Amniotic epithelial cell (primary cell): ENCODE results near the gene KIF21B.

Experiments used
- DNase-seq: peaks from one replicate; pipeline ENCODE4 v3.0.0-alpha.2; 2010; ENCODE audit warnings: low read depth

Gene KIF21B

GRCh38 chr1:201042779-201043461, 19.4 kb upstream of the KIF21B start:
- peak; percentile 67 for DNase-seq

DNA sequence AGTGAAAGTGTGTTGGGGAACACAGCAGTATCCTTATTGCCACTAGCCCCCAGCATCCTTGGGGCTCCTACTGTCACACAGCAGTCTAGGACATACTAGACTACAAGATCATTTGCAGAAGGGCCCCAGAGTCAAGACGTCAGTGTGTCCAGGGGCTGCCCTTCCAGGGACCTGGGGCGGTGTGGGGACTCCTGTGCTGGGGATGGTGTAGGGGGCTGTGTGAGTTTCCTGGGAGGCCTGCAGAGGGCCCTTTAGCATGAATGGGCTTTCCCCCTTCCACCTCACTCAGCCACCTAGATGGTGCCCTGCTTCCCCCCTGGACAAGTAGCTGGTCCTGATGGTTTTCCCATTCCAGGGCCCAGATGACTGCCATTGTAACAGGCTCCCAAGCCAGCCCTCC, 17.5 kb upstream of the KIF21B start:
- no peak for DNase-seq

DNA sequence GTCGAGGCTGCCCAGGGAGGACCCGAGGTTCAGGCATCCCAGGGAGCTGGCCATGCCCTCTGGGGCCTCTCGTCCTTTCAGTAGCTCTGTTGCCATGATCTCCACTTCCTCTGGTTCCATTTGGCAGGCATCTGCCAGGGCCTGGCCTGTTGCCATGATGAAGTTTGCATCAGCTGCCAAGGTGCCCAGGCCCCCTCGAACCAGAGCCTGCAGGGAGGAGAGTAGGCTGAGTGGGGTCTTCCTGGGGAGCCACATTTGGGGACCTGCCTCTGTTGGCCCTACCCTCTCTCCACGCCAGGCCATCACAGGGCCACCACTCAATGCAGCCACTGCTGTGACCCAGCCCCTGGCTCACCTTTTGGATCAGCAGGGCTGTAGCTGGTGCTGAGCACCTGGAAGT, 16.4 kb upstream of the KIF21B start:
- no peak for DNase-seq

GRCh38 chr1:201039418-201039817, 15.9 kb upstream of the KIF21B start:
- no peak for DNase-seq

DNA sequence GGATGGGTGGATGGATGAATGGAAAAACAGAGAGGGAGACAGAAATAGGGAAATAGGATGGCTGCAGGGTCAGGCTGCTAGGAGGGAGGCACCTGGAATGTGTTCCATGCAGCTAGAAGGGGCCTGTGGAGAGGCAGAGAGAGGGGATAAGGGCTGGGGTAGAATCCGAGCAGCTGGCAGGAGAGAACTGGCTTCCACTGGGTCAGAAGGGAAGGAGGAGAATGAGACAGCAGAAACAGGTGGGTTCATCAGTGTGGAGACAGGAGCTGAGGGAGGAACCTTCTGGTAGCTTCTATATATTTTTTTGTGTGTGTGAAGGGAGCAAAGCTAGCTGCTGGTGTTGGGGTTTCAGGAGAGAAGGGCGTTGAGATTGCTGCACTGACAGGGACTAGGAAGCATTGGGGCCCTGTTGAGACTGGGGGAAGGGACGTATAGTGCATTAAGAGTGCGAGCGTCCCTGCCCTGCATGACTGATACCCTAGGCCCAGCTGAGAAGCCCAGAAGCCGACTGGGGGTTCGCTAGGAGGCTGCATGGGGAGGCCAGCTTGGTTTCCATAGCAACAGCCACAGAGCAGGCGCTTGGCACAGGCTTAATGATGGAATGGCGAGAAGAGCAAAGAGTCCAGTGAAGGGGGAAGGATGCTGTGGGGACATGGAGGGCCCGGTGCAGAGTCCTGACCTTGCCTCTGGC, 14.8 kb upstream of the KIF21B start:
- DNase-seq, result no peak

DNA sequence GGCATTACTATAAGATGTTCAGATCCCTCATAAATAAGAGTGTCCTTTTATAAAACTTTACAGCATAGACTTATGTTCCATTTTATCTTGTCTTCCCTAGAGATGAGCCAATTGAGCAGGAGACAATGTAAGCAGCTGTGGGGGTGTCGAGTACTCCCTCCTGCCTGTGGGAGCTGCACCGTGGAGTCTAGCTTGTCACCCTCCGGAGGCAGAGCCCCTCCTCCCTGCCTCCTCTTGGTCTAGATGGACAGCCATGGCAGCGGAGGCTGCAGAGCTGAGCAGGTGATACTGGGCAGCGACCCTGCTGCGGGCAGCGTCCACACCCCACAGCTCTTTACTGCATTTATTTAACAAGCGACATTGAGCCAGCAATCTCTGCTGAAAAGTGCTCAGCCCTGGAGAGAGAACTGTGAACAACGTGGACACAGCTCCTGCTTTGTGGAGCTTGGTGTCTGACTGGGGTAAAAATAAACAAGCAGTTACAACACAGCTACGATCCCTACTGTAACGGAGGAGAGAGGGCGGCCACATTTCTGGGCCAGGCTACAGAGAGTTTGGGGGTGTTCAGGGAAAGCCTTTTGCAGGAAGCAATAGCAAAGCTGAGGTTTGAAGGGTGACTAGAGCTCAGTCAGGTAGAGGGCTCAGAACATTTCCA, 12.8 kb upstream of the KIF21B start:
- no peak for DNase-seq

DNA sequence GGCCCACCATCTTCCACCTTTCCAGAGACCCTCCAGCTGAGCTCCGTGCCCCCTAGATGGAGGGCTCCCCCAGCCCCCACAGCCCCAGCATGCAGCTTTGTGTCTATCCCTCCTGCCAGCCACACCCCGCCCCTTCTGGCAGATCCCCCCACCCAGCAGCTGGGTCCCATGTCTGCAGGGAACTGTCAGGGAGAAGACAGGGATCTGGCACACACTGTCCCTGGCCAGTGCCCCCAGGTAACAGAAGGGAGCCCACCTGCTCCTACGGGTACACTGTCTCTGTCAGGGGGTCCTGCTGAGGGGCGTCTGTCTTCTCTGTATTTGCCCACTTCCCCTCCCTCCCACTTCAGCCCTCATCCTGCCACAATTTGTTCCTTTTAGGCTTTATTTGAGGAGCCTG, 11.2 kb upstream of the KIF21B start:
- DNase-seq, result no peak

GRCh38 chr1:201032408-201032807, 8.9 kb upstream of the KIF21B start:
- no peak for DNase-seq

- DNase-seq, result no peak
Observed at GRCh38 chr1:201028461-201028889, 5.0 kb upstream of the KIF21B start.

DNA sequence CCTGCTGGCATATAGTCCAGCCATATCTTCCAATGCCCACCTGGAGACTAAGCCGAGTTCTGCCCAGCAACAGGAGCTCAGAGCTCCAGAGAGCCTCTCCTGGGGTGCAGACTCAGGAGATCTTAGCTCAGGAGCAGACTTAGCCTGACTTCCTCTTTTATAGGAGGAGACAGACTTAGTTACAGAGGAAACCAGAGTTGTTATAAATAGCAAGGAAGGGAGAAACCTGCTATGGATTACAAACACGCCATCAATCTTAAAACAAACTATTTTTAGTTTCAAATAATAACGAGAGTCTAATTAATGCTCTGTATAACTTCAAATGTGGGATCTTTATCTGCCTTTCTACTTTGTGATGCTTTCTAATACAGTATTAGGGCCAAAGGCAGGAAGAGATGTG, 3.3 kb upstream of the KIF21B start:
- DNase-seq, result no peak

GRCh38 chr1:201026234-201026633, 2.7 kb upstream of the KIF21B start:
- peak; percentile 71 for DNase-seq

DNA sequence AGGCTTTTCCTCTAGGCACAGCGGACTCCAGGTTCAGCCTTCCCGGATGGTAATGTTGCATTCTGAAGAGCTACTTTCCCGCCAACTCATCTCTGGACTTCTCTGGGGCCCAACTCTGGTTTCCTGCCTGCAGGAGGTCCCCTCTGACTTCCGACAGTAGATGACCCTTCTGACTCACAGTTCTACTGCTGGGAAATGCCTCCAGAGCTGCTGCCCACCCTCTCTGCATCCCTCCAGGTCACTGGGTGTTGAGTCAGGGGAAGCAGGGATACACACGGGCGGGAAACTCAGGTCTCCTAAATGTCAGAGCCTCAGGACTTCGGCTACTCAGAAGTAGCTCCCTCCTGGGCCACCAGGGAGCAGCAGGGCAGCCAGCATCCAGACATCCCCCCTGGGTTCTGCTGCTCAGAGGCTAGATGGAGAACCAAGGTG, 2.1 kb upstream of the KIF21B start:
- peak; percentile 40 for DNase-seq

GRCh38 chr1:201024625-201024998, 1.1 kb upstream of the KIF21B start:
- no peak for DNase-seq

- DNase-seq, result no peak
Observed at GRCh38 chr1:201023920-201024624, 558 bp upstream of the KIF21B start.

DNA sequence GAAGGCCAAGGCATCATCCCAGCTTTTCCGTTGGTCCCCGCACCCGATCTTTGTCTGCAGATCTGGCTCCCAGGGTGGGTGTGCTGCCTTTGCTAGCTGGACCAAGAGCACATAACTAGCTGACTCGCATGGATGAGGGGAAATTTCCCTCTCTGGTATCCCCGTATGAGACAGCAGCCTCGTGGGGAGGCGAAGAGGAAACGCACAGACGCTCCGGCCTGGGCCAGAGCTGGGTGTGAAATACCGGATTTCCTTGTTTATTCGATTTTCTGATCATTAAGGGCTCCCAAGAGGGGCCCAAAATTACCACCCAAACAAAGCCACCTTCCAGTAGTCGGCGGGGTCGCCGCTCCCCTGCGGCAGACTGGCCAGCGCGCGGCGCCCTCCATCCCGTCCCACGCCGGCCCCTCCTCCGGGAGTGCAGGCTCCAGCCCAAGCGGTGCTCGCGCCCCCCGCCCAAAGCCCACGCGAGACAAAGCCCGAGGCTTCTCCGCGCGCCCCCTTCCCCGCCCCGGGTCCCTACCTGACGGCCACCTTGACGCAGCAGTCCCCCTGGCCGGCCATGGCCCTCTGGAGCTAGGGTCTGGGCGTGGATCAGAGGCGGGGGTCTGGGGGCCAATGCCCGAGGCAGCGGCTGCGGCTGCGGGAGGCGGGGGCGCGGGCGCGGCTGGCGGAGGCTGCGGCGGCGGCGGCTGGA, 546 bp downstream of the KIF21B start:
- no peak for DNase-seq

DNA sequence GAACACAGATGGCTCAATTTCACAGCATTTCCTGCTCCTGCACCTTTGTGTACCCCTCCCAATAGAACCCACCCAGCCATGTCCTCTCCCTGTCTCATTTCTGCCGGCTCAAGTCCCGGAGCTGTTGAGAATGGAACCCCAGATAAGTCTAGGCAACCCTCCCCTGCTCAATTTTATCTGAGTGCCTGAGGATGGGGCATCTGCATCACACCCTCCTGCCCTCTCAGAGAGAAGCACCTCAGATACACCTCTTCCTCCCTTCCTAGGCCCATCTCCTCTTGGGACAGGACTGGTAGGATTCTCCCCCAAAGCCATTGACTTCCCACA, 1.1 kb downstream of the KIF21B start:
- no peak for DNase-seq

GRCh38 chr1:201021630-201022492, 1.7 kb downstream of the KIF21B start:
- DNase-seq, result no peak

- DNase-seq, result no peak
Observed at GRCh38 chr1:201020721-201021629, 2.5 kb downstream of the KIF21B start.

GRCh38 chr1:201020040-201020591, 3.4 kb downstream of the KIF21B start:
- no peak for DNase-seq
